Fibroblast of skin of back (primary cell): Measurements from ENCODE around the gene WDR27. TPM values are rescaled to one million over a fixed set of nuclear protein-coding genes. Genes with fewer than 3 reads are reported as not detected.

Experiments used
- DNase-seq: peaks from one replicate; pipeline ENCODE4 v3.0.0-alpha.2; 2013
- polyA plus RNA-seq, 2 experiments: library from polyadenylated mRNA; unstranded; fragments of 120-200 nt; gene quantifications; one replicate each; pipeline ENCODE4 v1.2.1, GENCODE V29; 2013; ENCODE audit not compliant: insufficient read length in 2 of 2

Gene WDR27
- 13.3 TPM for polyA plus RNA-seq (2013, experiment 1 of 2; ENCODE audit: insufficient read length)
- 12.0 TPM for polyA plus RNA-seq (2013, experiment 2 of 2; ENCODE audit: insufficient read length)

GRCh38 chr6:169701954-169702839 is at the start of gene WDR27, which contains the start of gene C6orf120:
TSS of gene WDR27 (minus strand) at chr6:169702029. CDS start at chr6:169689005, 13,024 bp downstream.
TSS of gene C6orf120 (plus strand) at chr6:169702126. CDS start at chr6:169702460, 334 bp downstream.
- DNase-seq, result peak; percentile 96

DNA sequence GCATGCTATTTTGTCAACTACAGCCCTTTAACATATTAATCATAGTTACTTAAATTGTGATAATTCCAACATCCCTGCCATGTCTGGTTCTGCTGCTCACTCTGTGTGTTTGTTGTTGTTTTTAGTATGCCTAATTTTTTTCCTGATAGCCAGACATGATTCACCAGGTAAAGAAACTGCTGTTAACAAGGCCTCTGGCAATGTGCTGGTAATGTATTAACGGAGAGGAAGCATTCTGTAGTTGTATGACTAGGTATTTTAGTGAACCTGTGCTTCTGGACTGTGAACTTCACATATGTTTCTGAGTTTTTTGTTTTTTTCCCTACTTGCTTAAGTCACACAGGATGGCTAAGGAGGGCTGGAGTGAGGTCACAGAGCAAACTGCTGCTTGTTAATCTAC is 44.7 kb upstream of the WDR27 start:
- no peak for DNase-seq

- DNase-seq, result no peak
Measured at GRCh38 chr6:169745405-169745804, 43.6 kb upstream of the WDR27 start.

GRCh38 chr6:169741344-169741743 is 39.5 kb upstream of the WDR27 start:
- no peak for DNase-seq

DNA sequence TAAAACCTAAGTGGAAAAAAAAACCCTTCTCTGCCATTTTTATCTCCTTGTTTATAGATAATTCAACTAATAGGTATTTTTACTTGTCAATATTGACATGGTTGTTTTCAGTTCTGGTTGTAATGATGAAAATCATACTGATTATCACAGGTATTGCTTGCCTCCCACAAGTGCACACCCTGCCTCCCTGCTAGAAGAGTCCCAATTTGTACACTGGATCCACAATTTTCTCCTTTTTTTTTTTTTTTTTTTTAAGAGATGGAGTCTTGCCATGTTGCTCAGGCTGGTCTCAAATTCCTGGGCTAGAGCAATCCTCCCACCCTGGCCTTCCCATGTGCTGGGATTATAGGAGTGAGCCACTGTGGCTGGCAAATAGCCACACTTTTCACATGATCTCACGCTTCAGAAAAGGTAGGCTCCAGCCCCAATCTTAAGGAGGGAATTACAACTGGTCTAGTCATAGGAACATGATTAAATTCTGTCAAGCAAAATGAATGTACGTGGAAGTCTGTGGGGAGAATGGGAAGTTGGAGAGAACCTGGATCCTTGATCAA is 37.2 kb upstream of the WDR27 start:
- no peak for DNase-seq

DNA sequence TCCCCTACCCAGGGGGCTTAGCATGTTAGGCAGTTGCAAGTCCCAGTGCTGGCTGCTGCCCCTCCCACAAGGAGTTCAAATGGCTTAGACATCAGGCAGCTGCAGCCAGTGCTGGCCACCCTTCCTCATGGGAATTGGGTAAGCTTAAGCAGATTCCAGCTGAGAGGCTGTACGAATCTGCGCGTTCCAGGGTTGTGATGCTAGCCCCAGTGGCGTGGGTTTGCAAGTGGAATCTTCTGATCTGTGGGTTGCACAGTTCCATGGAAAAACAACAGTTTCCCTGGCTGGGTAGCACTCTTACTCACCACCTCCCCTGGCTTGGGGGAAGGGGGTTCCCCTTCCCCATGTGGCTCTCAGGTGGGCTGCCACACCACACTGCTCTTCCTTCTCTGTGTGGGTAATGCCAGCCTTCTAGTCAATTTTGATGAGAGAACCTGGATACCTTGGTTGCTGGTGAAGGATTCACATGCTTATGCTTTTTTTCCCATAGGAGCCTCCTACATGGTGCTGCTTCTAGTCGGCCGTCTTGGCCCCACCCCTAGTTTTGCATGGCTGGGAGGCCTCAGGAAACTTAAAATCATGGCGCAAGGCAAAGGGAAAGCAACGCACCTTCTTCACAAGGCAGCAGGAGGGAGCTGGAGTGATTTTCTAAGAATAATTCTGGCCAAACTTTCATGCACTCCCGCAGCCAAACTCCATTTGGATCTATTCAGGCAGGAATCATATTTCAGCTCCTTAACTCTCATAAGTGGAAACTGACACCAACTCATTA is 36.6 kb upstream of the WDR27 start:
- DNase-seq, result peak; percentile 24

DNA sequence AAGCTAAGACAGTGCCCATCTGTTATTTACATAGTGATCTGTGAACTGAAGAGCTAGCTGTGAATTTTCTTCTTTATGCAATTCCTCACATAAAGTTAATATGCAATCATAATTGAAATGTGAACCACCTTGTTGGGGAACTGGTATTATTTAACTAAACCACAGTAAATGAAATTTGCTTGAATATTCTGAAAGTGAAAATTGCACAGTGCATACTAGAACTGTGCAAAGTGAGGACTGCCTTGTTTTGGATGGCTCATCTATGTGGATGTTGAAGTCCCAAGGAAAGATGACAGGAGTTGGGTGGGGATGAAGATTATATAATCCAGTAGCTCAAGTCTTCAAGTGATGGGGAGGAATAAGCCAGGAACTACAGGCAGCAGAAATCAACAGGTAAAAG is 28.1 kb upstream of the WDR27 start:
- no peak for DNase-seq

GRCh38 chr6:169726963-169727362 is 25.1 kb upstream of the WDR27 start:
- no peak for DNase-seq

DNA sequence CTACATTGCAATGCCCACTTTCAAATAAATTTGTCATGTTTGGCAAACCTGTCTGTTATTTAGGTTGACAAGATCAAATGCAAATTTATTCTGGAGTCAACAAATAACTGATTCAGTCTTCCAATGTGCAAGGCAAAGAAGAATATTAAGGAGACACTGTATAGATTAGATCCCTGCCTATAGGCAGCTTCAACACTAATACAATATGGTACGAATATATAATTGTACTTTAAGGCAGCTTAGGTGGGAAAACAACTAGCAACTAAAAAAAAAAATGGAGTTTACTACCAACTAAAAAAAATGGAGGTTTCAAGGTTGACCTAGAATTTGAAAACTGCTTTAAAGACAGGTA is 24.2 kb upstream of the WDR27 start:
- no peak for DNase-seq

DNA sequence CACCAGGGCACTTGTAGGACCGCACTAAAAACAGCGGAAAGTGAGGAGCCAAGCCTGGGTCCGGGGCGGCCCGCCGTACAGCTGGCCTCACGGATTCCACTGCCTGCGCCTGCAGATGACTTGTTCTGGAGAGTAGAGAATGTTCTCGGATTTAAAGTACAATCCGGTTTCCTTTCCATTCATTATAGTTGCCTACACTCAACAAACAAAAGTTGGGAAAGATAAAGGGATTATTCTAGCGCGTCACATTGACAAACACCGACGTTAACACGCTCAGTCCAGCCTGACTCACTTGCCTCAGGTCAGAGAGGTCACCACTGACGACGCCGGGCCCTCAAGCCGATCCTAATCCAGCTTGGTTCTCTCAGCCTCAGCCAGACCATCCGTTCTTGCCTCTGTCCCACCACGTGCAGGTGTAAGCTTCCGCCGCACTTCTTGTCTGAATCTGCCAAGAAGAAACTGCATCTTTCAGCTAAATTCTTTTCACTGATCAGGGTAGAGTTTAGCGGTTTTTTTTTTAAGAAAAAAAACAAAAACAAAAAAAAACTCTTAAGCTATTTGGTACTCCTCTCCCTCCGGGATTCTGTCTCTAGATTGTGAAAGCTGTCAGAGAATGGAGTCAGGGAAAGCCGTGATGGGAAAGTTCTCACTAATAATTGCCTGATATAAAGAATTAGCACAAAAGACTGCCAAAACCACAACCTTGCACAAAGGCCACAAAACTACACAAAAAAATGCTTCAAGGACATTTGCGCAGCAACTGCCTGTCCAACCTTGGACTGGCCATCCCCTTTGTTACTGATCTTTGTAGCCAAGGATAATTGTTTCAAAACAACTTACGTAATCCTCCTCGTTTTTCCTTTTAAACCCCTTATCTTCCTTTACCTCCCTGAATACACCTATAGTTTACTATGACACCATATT is 23.6 kb upstream of the WDR27 start:
- DNase-seq, result peak; percentile 19

DNA sequence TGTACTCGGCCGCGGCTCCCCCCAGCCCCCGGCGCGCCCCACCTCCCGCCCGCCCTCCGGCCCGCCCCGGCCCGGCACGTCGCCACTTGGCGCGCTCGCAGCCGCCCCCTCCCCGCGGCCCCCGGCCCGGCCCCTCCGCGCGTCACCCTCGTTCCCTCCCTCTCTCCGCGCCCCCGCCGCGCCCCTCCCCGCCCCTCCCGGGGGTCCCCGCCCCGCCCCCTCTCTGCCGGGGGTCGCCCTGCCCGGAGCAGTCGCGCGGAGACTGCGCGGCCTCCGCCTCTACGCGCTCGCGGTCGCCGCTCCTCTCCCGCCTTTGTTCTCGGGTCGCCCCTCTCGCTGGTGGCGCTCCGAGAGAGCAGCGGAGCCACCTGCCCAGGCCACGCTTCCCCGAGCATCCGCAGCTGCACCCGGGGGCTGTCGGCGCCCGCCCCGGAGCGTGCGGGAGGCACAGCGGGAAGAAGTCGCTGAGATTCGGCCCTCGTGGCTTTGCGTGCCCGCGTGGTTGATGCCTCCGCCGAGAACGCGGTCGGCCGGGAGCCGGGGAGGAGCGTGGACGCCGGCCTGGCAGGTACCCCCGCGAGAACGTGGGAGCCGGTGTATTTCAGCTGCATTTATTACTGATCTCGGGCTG is 22.8 kb upstream of the WDR27 start, which contains the start of gene PHF10:
TSS of gene PHF10 (minus strand) at position 7 of the 631 bp plus-strand sequence. CDS start 569 bp downstream, outside the sequence.
- peak; percentile 42 for DNase-seq

DNA sequence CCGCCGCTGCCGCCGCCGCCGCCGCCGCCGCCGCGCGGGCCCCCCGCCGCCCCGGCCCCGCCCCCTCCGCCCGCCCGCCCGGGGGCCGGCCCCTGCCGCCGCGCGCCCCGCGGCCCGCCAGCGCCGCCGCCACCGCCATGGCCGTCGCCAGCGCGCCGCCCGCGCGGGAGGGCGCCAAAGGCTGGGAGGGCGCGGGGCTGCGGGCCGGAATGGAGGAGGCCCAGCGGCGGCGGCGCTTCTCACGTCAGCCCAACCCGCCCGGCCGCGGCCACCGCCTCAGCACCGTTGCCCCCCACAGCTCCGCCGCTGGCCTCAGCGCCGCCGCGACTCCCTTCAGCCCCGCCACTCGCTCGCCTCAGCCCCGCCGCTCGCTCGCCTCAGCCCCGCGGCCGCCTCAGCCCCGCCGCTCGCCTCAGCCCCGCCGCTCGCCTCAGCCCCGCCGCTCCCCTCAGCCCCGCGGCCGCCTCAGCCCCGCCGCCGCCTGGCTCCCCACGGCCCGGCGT is 22.2 kb upstream of the WDR27 start:
- peak; percentile 43 for DNase-seq

DNA sequence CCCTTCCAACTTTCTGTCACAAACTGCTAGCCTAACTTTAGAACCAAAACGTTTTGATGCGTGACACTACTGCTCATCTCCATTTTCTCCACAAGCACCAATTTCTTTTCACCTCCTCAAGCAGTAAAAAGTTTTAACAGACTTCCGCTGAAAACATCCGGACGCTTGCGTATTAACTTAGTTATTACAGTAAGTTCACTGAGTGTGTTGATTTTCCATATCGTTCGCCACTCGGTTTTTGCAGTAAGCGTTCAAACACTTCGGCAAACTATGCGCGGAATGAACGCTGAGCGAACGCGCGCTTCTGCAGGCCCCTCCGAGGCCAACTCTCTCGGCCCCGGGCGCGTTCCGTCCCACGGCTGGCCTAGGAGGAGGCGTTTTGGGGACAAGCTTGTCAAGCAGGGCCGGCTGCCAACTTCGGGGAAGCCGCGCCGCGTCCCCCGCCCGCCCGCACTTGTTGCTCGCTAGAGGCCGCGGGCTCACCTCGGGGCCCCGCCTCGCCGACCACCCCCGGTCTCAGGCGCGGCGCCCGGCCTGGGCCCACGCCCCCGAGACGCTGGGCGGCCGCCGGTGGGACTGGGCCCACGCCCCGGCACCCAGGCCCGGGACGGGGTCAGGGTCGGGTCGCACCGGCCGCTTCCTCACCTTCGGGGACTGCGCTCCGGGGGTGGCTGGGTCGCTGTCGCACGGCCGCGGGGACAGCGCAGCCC is 21.5 kb upstream of the WDR27 start:
- DNase-seq, result peak; percentile 74

- peak; percentile 44 for DNase-seq
Measured at GRCh38 chr6:169722362-169723199, 20.8 kb upstream of the WDR27 start.

- DNase-seq, result no peak
Measured at GRCh38 chr6:169720207-169720855, 18.5 kb upstream of the WDR27 start.

- DNase-seq, result no peak
Measured at GRCh38 chr6:169719117-169719516, 17.3 kb upstream of the WDR27 start.

- DNase-seq, result no peak
Measured at GRCh38 chr6:169714595-169714994, 12.8 kb upstream of the WDR27 start.

DNA sequence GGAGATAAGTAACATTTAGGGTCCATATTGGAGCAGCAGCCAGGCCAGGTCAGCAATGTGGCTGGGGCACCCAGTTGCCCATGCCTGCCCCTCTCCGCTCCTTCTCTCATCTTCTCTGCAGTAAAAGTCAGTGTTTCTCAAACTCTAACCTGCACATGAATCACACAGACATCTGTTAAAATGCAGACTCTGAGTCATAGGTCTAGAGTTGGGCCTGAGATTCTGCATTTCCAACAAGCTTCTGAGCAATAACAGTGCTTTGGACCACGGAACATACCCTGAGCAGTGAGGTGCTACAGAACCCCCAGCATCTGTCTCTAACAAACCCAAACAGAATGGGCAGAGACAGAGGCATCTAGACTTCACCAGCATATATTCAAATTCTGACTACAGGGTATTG is 12.3 kb upstream of the WDR27 start:
- no peak for DNase-seq

- no peak for DNase-seq
Measured at GRCh38 chr6:169710009-169710408, 8.2 kb upstream of the WDR27 start.
